ENCODE results near the gene SAMD13. TPM values are rescaled to one million over a fixed set of nuclear protein-coding genes. Genes with fewer than 3 reads are reported as not detected.

SAMD13 gene
- total and polyA plus RNA-seq, 2 donors (not counting 1 experiment from before 2014, with no cell fraction given), result 0.42 TPM; not detected in 1

GRCh38 chr1:84289169-84289785 lies 12.2 kb upstream of the SAMD13 start:
- Histone ChIP-seq H3K79me2 (ENCODE audit: control insufficient read depth, insufficient read depth, low read length) (no peaks in the 10 kb centered on the region), H3K4me3 (ENCODE audit: control extremely low read depth in 1 of 5, extremely low read depth in 1 of 5, insufficient read depth in 1 of 5, low read depth in 2 of 5, low read length in 4 of 5) (no peak overlapping the region), H3K36me3 (replicated peaks in 1 of 2; ENCODE audit: control extremely low read depth in 1 of 2, control insufficient read depth in 1 of 2, extremely low read depth in 1 of 2, insufficient read depth in 2 of 2, low read length in 1 of 2) (no peaks in the 10 kb centered on the region), H3K9ac (ENCODE audit: low read length) (no peak overlapping the region), H3K27me3 (replicated peaks in 1 of 4; ENCODE audit: control extremely low read depth in 1 of 4, control insufficient read depth in 3 of 4, insufficient read depth in 4 of 4, low read length in 3 of 4) (no peaks in the 10 kb centered on the region), H3K4me2 (replicated peaks; ENCODE audit: low read depth, low read length, poor library complexity, severe bottlenecking) (no peak overlapping the region), H3K27ac (ENCODE audit: low read length in 2 of 2) (no peak overlapping the region), H3K9me3 (ENCODE audit: control extremely low read depth in 1 of 3, control insufficient read depth in 2 of 3, insufficient read depth in 1 of 3, low read length in 2 of 3) (peaks cover 4 to 14% (median 12%) of the 10 kb centered on the region in 3 donors), H4K20me1 (ENCODE audit: control insufficient read depth, insufficient read depth, low read length, poor library complexity, severe bottlenecking) (no peaks in the 10 kb centered on the region), H3K4me1 (ENCODE audit: control insufficient read depth in 2 of 2, insufficient read depth in 2 of 2, low read length in 2 of 2) (no peaks in the 10 kb centered on the region), H2AFZ (ENCODE audit: insufficient read depth, low read depth, low read length, poor library complexity, severe bottlenecking) (no peak overlapping the region)
- Mint-ChIP-seq H3K27ac (no peak overlapping the region), H3K4me1 (no peaks in the 10 kb centered on the region), H3K4me3 (no peak overlapping the region), H3K27me3 (peaks cover 22% of the 10 kb centered on the region), H3K9me3 (ENCODE audit: insufficient read depth) (peaks cover 10% of the 10 kb centered on the region)
- ATAC-seq (ENCODE audit: low read depth), result no peak
- WGBS (ENCODE audit: insufficient coverage), result 100% methylated on average over 1 of the region's 2 CpGs
- TF ChIP-seq CTCF (IDR thresholded peaks at IDR 0.05), result no peak
- TF ChIP-seq EZH2 (IDR thresholded peaks at IDR 0.05; ENCODE audit: borderline replicate concordance, insufficient read depth, low read depth, low read length, poor library complexity, severe bottlenecking), result no peak
- POLR2A ChIA-PET, result no interaction called here
- no peak for DNase-seq
- intact Hi-C loops (cut with micrococcal nuclease), result no loop called here
- CTCF ChIA-PET, result interaction anchor here (1.2 kb wide), 1 partner anchor 13 kb away, joined by 3 read pairs; no protein-coding TSS in a partner anchor

- Mint-ChIP-seq H3K4me1 (no peaks in the 10 kb centered on the region), H3K27ac (no peak overlapping the region), H3K9me3 (ENCODE audit: insufficient read depth) (peaks cover 5% of the 10 kb centered on the region), H3K4me3 (no peak overlapping the region), H3K27me3 (peaks cover 12% of the 10 kb centered on the region)
- 95% methylated on average over 5 of the region's 5 CpGs for WGBS (ENCODE audit: insufficient coverage)
- Histone ChIP-seq H3K9me3 (ENCODE audit: control extremely low read depth in 1 of 3, control insufficient read depth in 2 of 3, insufficient read depth in 1 of 3, low read length in 2 of 3) (peaks cover 3 to 13% (median 6%) of the 10 kb centered on the region in 3 donors), H3K79me2 (ENCODE audit: control insufficient read depth, insufficient read depth, low read length) (no peaks in the 10 kb centered on the region), H3K27me3 (replicated peaks in 1 of 4; ENCODE audit: control extremely low read depth in 1 of 4, control insufficient read depth in 3 of 4, insufficient read depth in 4 of 4, low read length in 3 of 4) (no peaks in the 10 kb centered on the region), H4K20me1 (ENCODE audit: control insufficient read depth, insufficient read depth, low read length, poor library complexity, severe bottlenecking) (no peaks in the 10 kb centered on the region), H2AFZ (ENCODE audit: insufficient read depth, low read depth, low read length, poor library complexity, severe bottlenecking) (no peak overlapping the region), H3K4me1 (ENCODE audit: control insufficient read depth in 2 of 2, insufficient read depth in 2 of 2, low read length in 2 of 2) (no peaks in the 10 kb centered on the region), H3K9ac (ENCODE audit: low read length) (no peak overlapping the region), H3K4me3 (ENCODE audit: control extremely low read depth in 1 of 5, extremely low read depth in 1 of 5, insufficient read depth in 1 of 5, low read depth in 2 of 5, low read length in 4 of 5) (no peak overlapping the region), H3K27ac (ENCODE audit: low read length in 2 of 2) (no peak overlapping the region), H3K4me2 (replicated peaks; ENCODE audit: low read depth, low read length, poor library complexity, severe bottlenecking) (no peak overlapping the region), H3K36me3 (replicated peaks in 1 of 2; ENCODE audit: control extremely low read depth in 1 of 2, control insufficient read depth in 1 of 2, extremely low read depth in 1 of 2, insufficient read depth in 2 of 2, low read length in 1 of 2) (no peaks in the 10 kb centered on the region)
- ATAC-seq (ENCODE audit: low read depth) (no peak), DNase-seq (no peak)
- ChIA-PET POLR2A (no interaction called here), CTCF (no interaction called here)
- TF ChIP-seq EZH2 (IDR thresholded peaks at IDR 0.05; ENCODE audit: borderline replicate concordance, insufficient read depth, low read depth, low read length, poor library complexity, severe bottlenecking) (no peak), CTCF (IDR thresholded peaks at IDR 0.05) (no peak)
- intact Hi-C loops (cut with micrococcal nuclease), result no loop called here
These were observed 9.4 kb upstream of the SAMD13 start for GRCh38 chr1:84291882-84292655.

Data from B cell (primary cell).